Upper lobe of right lung (tissue), 1 donor: Measurements from ENCODE around the gene TMEM51. TPM values are rescaled to one million over a fixed set of nuclear protein-coding genes. Genes with fewer than 3 reads are reported as not detected.

ENCODE experiments used
- ATAC-seq: fragments of 200-7000 bp; cut with Tn5 transposase; one replicate; pipeline ENCODE4 v1.9.1; 2020; ENCODE audit warnings: mild to moderate bottlenecking, moderate library complexity
- DNase-seq: peaks from one replicate; pipeline ENCODE4 v3.0.0-alpha.2; 2020
- H3K27ac ChIP-seq: fragments of 200-600 bp; one replicate; pipeline ENCODE4 v1.8.0; 2022
- H3K27me3 ChIP-seq: fragments of 200-600 bp; one replicate; pipeline ENCODE4 v1.8.0; 2022; ENCODE audit warnings: mild to moderate bottlenecking
- H3K36me3 ChIP-seq: fragments of 200-600 bp; one replicate; pipeline ENCODE4 v1.8.0; 2022
- H3K4me1 ChIP-seq: fragments of 200-600 bp; one replicate; pipeline ENCODE4 v1.8.0; 2022
- H3K4me3 ChIP-seq: fragments of 200-600 bp; one replicate; pipeline ENCODE4 v1.8.0; 2022; ENCODE audit warnings: mild to moderate bottlenecking
- H3K9me3 ChIP-seq: fragments of 200-600 bp; one replicate; pipeline ENCODE4 v1.8.0; 2022
- intact Hi-C: fragments of 100-400 bp; cut with DNase I; formaldehyde crosslinking; loops from one replicate; pipeline ENCODE4 v1.11.0; 2022
- total RNA-seq: library from RNA; stranded (reverse); fragmentation: NEBNext Ultra II Directional; extraction: Animal tissue kit (Norgen Biotek cat#: 25700); gene quantifications from one replicate; pipeline ENCODE4 v1.2.1, GENCODE V29; 2021
- TF ChIP-seq, protein P1 (sequence below): fragments of 200-600 bp; IDR thresholded peaks from one replicate; pipeline ENCODE4 v1.8.0; 2022; ENCODE audit warnings: antibody characterized with exemption
- donor health status: DM: no; HTN: yes; CAD: no; lungs with severe emphysema.

Gene TMEM51
- total RNA-seq, 1 donor from 2014 or later = 14.7 TPM

DNA sequence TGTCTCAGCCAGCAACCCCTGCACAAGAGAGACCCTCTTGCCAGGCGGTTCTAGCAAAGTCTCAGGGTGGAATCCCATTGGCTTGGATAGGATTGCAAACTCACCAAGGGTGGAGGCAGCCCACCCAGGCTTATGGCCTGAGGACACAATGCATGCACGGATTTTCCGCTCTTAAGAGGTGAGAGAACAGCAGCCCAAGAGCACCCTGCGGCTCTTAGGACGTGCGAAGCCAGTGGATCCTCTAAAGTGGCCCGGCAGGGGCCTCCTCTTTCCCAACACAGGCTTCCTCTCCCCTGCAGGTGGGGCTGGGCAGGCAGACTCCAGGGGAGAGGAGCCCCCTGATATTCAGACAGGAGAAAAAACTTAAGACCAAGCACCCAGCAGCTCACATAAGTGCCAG lies 31.2 kb upstream of the TMEM51 start:
- Histone ChIP-seq H3K27me3 (no peaks in the 10 kb centered on the region), H3K27ac (no peak overlapping the region), H3K36me3 (no peaks in the 10 kb centered on the region), H3K4me1 (no peaks in the 10 kb centered on the region), H3K4me3 (no peak overlapping the region), H3K9me3 (no peaks in the 10 kb centered on the region)
- TF ChIP-seq, protein P1, sequence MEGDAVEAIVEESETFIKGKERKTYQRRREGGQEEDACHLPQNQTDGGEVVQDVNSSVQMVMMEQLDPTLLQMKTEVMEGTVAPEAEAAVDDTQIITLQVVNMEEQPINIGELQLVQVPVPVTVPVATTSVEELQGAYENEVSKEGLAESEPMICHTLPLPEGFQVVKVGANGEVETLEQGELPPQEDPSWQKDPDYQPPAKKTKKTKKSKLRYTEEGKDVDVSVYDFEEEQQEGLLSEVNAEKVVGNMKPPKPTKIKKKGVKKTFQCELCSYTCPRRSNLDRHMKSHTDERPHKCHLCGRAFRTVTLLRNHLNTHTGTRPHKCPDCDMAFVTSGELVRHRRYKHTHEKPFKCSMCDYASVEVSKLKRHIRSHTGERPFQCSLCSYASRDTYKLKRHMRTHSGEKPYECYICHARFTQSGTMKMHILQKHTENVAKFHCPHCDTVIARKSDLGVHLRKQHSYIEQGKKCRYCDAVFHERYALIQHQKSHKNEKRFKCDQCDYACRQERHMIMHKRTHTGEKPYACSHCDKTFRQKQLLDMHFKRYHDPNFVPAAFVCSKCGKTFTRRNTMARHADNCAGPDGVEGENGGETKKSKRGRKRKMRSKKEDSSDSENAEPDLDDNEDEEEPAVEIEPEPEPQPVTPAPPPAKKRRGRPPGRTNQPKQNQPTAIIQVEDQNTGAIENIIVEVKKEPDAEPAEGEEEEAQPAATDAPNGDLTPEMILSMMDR = no peak
- DNase-seq (no peak), ATAC-seq (no peak)
- intact Hi-C loops = loop anchor here (10.0 kb wide), 1 partner anchor 152 kb away; no protein-coding TSS in a partner anchor

DNA sequence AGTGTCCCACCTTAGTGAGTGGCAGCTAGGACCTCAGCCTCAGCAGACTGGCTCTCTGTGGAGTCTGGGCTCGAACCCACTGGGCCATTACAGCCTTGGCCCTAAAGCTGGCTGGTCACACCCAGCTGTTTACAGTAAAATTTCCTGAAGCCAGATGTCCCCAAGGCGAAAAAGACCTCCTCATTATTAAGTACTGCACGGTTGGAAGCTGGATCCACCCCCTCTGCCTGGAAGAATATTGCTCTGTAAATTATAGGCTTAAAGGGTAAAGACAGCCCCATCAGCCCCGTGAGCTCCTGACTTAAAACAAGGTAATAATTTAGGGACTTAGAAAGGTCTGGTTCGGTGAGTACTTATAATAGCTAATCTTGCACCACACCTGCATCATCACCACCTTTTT lies 30.3 kb upstream of the TMEM51 start:
- no peaks in the 10 kb centered on the region for H3K9me3 ChIP-seq
- intact Hi-C loops = loop anchor here (10.0 kb wide), 1 partner anchor 152 kb away; no protein-coding TSS in a partner anchor
- TF ChIP-seq, protein P1 = no peak

DNA sequence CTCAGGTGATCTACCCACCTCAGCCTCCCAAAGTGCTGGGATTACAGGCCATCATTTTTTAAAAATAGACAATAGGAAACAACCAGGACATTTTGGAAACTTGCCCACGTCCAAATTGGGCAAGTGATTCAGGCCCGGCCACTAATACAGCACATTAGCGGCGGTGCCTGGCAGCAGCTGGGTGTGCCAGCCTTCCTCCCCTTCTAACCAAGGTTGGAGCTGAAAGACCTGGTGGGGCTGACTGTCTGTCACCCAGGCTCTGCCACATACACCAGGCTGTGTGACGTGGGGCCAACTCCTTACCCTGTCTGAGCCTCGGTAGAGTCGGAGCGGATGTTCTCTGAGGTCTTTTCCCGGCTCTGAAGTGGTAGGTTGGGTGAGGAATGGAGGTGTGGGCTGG lies 29.6 kb upstream of the TMEM51 start:
- H3K27ac ChIP-seq = no peak overlapping the region
- no peaks in the 10 kb centered on the region for H3K27me3 ChIP-seq
- no peaks in the 10 kb centered on the region for H3K36me3 ChIP-seq
- intact Hi-C loops = loop anchor here (10.0 kb wide), 1 partner anchor 151 kb away; no protein-coding TSS in a partner anchor
- H3K4me1 ChIP-seq = no peaks in the 10 kb centered on the region
- no peak overlapping the region for H3K4me3 ChIP-seq
- no peaks in the 10 kb centered on the region for H3K9me3 ChIP-seq
- ATAC-seq = no peak
- TF ChIP-seq, protein P1 = no peak
- no peak for DNase-seq

More for the DNA sequence above, 30.3 kb upstream of the TMEM51 start:
- Histone ChIP-seq H3K27me3 (no peaks in the 10 kb centered on the region), H3K4me1 (no peaks in the 10 kb centered on the region), H3K4me3 (no peak overlapping the region), H3K27ac (no peak overlapping the region), H3K36me3 (no peaks in the 10 kb centered on the region)
- no peak for DNase-seq
- ATAC-seq = no peak

DNA sequence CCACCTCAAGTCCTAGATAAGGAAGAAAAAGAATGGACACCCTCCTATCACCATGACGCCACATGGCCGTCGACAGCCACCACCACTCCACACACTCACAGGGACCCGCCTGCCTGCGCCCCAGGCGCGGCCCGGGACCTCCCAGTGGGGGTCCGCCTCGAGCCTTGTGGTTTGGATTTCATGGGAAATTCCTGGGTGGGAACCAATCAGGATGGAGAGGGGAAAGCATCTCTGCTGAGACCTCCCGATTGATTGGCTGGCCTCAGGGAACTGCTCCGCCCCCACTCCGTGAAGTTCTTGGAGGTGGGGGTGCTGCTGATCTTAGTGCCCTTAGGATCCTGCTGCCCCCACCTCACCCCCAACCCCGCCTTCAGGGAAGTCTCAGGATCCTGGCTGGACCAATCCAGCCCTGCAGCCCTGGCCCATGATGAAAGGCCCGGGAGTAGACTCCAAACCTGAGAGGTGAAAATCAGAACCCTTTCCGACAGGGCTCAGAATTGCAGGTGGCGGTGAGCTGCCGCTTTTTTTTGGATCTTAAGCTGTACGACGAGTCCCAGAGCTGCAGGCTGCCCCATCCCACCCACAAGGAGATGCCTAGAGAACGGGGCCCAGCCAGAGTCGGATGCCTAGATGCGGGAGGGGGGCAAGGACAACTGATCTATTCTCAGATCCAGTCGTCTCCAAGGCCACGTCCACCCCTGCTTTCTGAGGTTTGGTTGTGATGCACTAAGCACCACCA lies 29.0 kb upstream of the TMEM51 start:
- Histone ChIP-seq H3K9me3 (no peaks in the 10 kb centered on the region), H3K27ac (no peak overlapping the region), H3K4me3 (no peak overlapping the region), H3K27me3 (no peaks in the 10 kb centered on the region), H3K4me1 (no peaks in the 10 kb centered on the region), H3K36me3 (no peaks in the 10 kb centered on the region)
- intact Hi-C loops = loop anchor here (10.0 kb wide), 1 partner anchor 150 kb away; no protein-coding TSS in a partner anchor
- TF ChIP-seq, protein P1 = no peak
- DNase-seq (no peak), ATAC-seq (no peak)

DNA sequence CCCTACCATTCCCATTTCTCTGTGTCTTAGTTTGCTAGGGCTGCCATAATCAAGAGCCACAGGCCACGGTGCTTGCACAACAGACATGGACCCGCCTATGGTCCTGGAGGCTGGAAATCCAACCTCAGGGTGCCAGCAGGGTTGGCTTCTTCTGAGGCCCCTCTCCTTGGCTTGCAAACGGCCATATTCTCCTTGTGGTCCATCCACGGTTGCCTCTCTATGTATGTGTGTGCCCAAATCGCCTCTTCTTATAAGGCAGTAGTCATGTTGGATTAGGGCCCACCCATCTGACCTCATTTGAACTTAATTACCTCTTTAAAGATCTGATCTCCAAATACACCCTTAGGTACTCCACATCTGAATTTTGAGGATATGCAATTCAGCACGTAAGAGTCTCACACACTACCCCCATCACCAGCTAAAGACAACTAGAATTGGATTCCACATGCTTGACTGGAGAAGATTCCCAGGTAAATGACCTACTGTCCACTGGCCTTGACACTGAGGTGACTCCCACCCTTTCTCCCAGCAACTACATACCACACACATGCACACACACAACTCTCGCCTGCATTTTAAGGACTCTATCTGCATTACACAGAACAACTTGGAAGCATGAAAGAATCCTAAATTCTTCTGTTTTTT lies 28.3 kb upstream of the TMEM51 start:
- no peaks in the 10 kb centered on the region for H3K36me3 ChIP-seq
- no peak overlapping the region for H3K27ac ChIP-seq
- no peaks in the 10 kb centered on the region for H3K9me3 ChIP-seq
- H3K4me1 ChIP-seq = no peaks in the 10 kb centered on the region
- DNase-seq (no peak), ATAC-seq (no peak)
- intact Hi-C loops = loop anchor here (10.0 kb wide), 1 partner anchor 150 kb away; no protein-coding TSS in a partner anchor
- TF ChIP-seq, protein P1 = no peak
- no peaks in the 10 kb centered on the region for H3K27me3 ChIP-seq
- H3K4me3 ChIP-seq = no peak overlapping the region
